Measurements from ENCODE around the gene TNS2. TPM values are rescaled to one million over a fixed set of nuclear protein-coding genes. Genes with fewer than 3 reads are reported as not detected.

Gene TNS2
- total and polyA plus RNA-seq, 2 experiments from 2014 or later: 1.8 to 6.9 TPM

DNA sequence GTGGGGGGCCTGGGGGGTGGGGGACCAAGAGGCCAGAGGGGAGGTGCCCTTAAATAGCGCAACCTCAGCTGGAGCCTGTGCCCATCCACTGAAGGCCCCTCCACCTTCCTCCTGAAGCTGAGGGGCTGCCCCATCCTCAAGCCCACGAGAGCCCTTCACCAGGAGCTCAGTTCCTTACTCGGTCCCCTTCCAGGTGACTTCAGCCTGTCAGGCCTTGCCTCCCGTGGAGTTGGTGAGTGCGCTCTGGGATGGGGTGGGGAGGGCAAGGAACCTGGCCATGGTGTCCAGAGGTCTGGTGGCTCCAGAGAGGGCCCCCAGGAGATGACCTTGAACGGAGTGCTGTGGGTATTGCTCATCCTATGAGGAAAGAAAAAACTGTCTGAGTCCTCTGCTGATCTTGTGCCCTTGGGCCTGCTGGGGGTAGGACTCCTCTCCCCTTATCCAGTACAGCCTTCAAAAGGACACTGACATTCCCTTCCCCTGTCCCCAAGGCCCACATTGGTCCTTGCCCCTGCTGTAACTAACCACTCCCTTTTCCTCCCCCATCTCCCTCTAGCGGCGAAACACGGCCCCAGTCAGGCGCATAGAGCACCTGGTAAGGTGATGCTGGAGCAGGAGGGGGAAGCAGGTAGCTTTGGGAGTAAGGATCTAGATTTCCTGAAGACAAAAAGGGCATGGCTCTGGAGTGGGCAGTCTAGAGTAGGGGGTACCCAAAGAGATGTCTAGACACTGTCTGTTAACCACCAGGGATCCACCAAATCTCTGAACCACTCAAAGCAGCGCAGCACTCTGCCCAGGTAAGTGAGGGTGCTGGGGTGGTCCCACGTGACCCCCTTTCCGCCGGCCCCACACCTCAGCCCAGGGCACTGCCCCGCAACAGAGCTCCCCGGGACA is 3.6 kb downstream of the TNS2 start:
- peak overlapping the region; percentile 99 for H3K4me3 ChIP-seq
- peak overlapping the region; percentile 98 for H3K27ac Mint-ChIP-seq
- H3K27ac ChIP-seq (ENCODE audit: low read depth): peak overlapping the region; percentile 96
- H3K4me1 Mint-ChIP-seq: peaks cover 40% of the 10 kb centered on the region
- H4K20me1 ChIP-seq (replicated peaks; ENCODE audit: insufficient read depth): peaks cover 16% of the 10 kb centered on the region
- no peaks in the 10 kb centered on the region for H3K36me3 ChIP-seq (ENCODE audit: insufficient read depth)
- TF ChIP-seq, protein P1, sequence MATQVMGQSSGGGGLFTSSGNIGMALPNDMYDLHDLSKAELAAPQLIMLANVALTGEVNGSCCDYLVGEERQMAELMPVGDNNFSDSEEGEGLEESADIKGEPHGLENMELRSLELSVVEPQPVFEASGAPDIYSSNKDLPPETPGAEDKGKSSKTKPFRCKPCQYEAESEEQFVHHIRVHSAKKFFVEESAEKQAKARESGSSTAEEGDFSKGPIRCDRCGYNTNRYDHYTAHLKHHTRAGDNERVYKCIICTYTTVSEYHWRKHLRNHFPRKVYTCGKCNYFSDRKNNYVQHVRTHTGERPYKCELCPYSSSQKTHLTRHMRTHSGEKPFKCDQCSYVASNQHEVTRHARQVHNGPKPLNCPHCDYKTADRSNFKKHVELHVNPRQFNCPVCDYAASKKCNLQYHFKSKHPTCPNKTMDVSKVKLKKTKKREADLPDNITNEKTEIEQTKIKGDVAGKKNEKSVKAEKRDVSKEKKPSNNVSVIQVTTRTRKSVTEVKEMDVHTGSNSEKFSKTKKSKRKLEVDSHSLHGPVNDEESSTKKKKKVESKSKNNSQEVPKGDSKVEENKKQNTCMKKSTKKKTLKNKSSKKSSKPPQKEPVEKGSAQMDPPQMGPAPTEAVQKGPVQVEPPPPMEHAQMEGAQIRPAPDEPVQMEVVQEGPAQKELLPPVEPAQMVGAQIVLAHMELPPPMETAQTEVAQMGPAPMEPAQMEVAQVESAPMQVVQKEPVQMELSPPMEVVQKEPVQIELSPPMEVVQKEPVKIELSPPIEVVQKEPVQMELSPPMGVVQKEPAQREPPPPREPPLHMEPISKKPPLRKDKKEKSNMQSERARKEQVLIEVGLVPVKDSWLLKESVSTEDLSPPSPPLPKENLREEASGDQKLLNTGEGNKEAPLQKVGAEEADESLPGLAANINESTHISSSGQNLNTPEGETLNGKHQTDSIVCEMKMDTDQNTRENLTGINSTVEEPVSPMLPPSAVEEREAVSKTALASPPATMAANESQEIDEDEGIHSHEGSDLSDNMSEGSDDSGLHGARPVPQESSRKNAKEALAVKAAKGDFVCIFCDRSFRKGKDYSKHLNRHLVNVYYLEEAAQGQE (IDR thresholded peaks at IDR 0.05; ENCODE audit: unreplicated experiment): no peak
- TF ChIP-seq, protein P2, sequence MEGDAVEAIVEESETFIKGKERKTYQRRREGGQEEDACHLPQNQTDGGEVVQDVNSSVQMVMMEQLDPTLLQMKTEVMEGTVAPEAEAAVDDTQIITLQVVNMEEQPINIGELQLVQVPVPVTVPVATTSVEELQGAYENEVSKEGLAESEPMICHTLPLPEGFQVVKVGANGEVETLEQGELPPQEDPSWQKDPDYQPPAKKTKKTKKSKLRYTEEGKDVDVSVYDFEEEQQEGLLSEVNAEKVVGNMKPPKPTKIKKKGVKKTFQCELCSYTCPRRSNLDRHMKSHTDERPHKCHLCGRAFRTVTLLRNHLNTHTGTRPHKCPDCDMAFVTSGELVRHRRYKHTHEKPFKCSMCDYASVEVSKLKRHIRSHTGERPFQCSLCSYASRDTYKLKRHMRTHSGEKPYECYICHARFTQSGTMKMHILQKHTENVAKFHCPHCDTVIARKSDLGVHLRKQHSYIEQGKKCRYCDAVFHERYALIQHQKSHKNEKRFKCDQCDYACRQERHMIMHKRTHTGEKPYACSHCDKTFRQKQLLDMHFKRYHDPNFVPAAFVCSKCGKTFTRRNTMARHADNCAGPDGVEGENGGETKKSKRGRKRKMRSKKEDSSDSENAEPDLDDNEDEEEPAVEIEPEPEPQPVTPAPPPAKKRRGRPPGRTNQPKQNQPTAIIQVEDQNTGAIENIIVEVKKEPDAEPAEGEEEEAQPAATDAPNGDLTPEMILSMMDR (conservative IDR thresholded peaks at IDR 0.05; ENCODE audit: low read depth in 2 of 2): peak; percentile 93 to 94
- no peak for TF ChIP-seq POLR2AphosphoS5 (IDR thresholded peaks at IDR 0.05; ENCODE audit: low read depth)
- TF ChIP-seq EZH2phosphoT487 (IDR thresholded peaks at IDR 0.05; ENCODE audit: unreplicated experiment): no peak
- peak; percentile 32; the same call in 1 of the 2 replicates for TF ChIP-seq CREB1 (CRISPR knock-in tag; IDR thresholded peaks at IDR 0.05; ENCODE audit: low read depth)
- TF ChIP-seq, protein P3, sequence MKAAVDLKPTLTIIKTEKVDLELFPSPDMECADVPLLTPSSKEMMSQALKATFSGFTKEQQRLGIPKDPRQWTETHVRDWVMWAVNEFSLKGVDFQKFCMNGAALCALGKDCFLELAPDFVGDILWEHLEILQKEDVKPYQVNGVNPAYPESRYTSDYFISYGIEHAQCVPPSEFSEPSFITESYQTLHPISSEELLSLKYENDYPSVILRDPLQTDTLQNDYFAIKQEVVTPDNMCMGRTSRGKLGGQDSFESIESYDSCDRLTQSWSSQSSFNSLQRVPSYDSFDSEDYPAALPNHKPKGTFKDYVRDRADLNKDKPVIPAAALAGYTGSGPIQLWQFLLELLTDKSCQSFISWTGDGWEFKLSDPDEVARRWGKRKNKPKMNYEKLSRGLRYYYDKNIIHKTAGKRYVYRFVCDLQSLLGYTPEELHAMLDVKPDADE (IDR thresholded peaks at IDR 0.05): no peak
- no peak for TF ChIP-seq EZH2 (IDR thresholded peaks at IDR 0.05; ENCODE audit: low read depth, unreplicated experiment)
- TF ChIP-seq, protein P4, sequence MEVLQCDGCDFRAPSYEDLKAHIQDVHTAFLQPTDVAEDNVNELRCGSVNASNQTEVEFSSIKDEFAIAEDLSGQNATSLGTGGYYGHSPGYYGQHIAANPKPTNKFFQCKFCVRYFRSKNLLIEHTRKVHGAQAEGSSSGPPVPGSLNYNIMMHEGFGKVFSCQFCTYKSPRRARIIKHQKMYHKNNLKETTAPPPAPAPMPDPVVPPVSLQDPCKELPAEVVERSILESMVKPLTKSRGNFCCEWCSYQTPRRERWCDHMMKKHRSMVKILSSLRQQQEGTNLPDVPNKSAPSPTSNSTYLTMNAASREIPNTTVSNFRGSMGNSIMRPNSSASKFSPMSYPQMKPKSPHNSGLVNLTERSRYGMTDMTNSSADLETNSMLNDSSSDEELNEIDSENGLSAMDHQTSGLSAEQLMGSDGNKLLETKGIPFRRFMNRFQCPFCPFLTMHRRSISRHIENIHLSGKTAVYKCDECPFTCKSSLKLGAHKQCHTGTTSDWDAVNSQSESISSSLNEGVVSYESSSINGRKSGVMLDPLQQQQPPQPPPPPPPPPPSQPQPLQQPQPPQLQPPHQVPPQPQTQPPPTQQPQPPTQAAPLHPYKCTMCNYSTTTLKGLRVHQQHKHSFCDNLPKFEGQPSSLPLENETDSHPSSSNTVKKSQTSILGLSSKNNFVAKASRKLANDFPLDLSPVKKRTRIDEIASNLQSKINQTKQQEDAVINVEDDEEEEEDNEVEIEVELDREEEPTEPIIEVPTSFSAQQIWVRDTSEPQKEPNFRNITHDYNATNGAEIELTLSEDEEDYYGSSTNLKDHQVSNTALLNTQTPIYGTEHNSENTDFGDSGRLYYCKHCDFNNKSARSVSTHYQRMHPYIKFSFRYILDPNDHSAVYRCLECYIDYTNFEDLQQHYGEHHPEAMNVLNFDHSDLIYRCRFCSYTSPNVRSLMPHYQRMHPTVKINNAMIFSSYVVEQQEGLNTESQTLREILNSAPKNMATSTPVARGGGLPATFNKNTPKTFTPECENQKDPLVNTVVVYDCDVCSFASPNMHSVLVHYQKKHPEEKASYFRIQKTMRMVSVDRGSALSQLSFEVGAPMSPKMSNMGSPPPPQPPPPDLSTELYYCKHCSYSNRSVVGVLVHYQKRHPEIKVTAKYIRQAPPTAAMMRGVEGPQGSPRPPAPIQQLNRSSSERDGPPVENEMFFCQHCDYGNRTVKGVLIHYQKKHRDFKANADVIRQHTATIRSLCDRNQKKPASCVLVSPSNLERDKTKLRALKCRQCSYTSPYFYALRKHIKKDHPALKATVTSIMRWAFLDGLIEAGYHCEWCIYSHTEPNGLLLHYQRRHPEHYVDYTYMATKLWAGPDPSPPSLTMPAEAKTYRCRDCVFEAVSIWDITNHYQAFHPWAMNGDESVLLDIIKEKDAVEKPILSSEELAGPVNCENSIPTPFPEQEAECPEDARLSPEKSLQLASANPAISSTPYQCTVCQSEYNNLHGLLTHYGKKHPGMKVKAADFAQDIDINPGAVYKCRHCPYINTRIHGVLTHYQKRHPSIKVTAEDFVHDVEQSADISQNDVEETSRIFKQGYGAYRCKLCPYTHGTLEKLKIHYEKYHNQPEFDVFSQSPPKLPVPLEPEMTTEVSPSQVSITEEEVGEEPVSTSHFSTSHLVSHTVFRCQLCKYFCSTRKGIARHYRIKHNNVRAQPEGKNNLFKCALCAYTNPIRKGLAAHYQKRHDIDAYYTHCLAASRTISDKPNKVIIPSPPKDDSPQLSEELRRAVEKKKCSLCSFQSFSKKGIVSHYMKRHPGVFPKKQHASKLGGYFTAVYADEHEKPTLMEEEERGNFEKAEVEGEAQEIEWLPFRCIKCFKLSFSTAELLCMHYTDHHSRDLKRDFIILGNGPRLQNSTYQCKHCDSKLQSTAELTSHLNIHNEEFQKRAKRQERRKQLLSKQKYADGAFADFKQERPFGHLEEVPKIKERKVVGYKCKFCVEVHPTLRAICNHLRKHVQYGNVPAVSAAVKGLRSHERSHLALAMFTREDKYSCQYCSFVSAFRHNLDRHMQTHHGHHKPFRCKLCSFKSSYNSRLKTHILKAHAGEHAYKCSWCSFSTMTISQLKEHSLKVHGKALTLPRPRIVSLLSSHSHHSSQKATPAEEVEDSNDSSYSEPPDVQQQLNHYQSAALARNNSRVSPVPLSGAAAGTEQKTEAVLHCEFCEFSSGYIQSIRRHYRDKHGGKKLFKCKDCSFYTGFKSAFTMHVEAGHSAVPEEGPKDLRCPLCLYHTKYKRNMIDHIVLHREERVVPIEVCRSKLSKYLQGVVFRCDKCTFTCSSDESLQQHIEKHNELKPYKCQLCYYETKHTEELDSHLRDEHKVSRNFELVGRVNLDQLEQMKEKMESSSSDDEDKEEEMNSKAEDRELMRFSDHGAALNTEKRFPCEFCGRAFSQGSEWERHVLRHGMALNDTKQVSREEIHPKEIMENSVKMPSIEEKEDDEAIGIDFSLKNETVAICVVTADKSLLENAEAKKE (CRISPR knock-in tag; IDR thresholded peaks at IDR 0.05): no peak
- no peak for TF ChIP-seq STAT1 (IDR thresholded peaks at IDR 0.05; ENCODE audit: unreplicated experiment)
- TF ChIP-seq NANOG (IDR thresholded peaks at IDR 0.05; ENCODE audit: borderline replicate concordance): no peak
- no peak for TF ChIP-seq ZNF114 (CRISPR knock-in tag; IDR thresholded peaks at IDR 0.05)
- no peak for TF ChIP-seq ZNF331 (CRISPR knock-in tag; IDR thresholded peaks at IDR 0.05; ENCODE audit: low read depth)
- no peak for TF ChIP-seq JUNB (IDR thresholded peaks at IDR 0.05; ENCODE audit: unreplicated experiment)
- H3F3A ChIP-seq (replicated peaks; ENCODE audit: low read depth): peaks cover 23% of the 10 kb centered on the region; the same call in 1 of the 2 replicates
- H3K4me1 ChIP-seq (ENCODE audit: insufficient read depth): peaks cover 44% of the 10 kb centered on the region
- H3K4me2 ChIP-seq: peak overlapping the region; percentile 98
- no peaks in the 10 kb centered on the region; the same call in 2 of the 3 replicates for H3K9me3 Mint-ChIP-seq
- peaks cover 20% of the 10 kb centered on the region for H3K27me3 Mint-ChIP-seq (ENCODE audit: insufficient read depth, low read depth, poor library complexity)
- H3K36me3 Mint-ChIP-seq (ENCODE audit: low read depth): peaks cover 18% of the 10 kb centered on the region
- no peaks in the 10 kb centered on the region for H3K9me2 ChIP-seq (ENCODE audit: insufficient read depth)
- peak overlapping the region; percentile 99 for H2AFZ ChIP-seq
- peaks cover 14% of the 10 kb centered on the region; the same call in 1 of the 2 replicates for H3K27me3 ChIP-seq (ENCODE audit: insufficient read depth)
- peak overlapping the region; percentile 93 for H3K4me3 Mint-ChIP-seq
- ATAC-seq (peak; percentile 71), DNase-seq (ENCODE audit: low spot score) (peak; percentile 94)
- peaks cover 16% of the 10 kb centered on the region; the same call in 1 of the 2 replicates for H3K79me2 ChIP-seq (replicated peaks; ENCODE audit: insufficient read depth)

Data from GM23338 (cell line).